Stomach (tissue), 4 donors: Measurements from ENCODE around the gene CYP1A2.
"Not testable (repeated sequence)": the region's sequence is repeated elsewhere in the genome, so short reads cannot be mapped to it uniquely, and the experiment has no call there.

ENCODE experiments used
- EP300 ChIP-seq: sonication (generic); formaldehyde crosslinking; IDR thresholded peaks from one replicate; pipeline ENCODE4 v1.6.1; 2017; ENCODE audit warnings: antibody characterized with exemption
- POLR2A ChIP-seq, 4 donors: fragments of 450-650 bp; IDR thresholded peaks; one replicate each; pipeline ENCODE4 v1.6.1; 2016; ENCODE audit warnings: antibody characterized with exemption in 4 of 4, control low read depth in 2 of 4, mild to moderate bottlenecking in 1 of 4, moderate library complexity in 1 of 4
- POLR2AphosphoS5 ChIP-seq, 3 donors: sonication (generic); formaldehyde crosslinking; IDR thresholded peaks; one replicate each; pipeline ENCODE4 v1.6.1; 2016; ENCODE audit warnings: antibody characterized with exemption in 3 of 3
- TF ChIP-seq, protein P1 (sequence below), 7 experiments: fragments of 450-650 bp in 4 of 7; fragments of 200-600 bp in 3 of 7; sonication (generic) in 3 of 7; IDR thresholded peaks; one replicate each; pipeline ENCODE4 v1.5.1; 2016 to 2019; ENCODE audit warnings: antibody characterized with exemption in 7 of 7, control low read depth in 2 of 7, mild to moderate bottlenecking in 1 of 7

DNA sequence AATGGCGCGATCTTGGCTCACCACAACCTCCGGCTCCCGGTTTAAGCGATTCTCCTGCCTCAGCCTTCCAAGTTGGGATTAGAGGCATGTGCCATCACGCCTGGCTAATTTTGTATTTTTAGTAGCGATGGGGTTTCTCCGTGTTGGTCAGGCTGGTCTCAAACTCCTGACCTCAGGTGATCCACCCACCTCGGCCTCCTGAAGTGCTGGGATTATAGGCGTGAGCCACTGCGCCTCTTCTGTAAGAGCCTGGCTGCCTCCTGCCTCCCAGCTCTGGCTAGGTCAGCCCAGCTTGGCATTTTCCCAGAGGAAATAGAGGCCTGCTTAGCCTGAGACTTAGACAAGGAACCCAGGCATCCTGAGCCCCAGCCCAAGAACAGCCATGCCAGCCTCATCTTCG, 37.4 kb downstream of the CYP1A2 start:
- TF ChIP-seq, protein P1, sequence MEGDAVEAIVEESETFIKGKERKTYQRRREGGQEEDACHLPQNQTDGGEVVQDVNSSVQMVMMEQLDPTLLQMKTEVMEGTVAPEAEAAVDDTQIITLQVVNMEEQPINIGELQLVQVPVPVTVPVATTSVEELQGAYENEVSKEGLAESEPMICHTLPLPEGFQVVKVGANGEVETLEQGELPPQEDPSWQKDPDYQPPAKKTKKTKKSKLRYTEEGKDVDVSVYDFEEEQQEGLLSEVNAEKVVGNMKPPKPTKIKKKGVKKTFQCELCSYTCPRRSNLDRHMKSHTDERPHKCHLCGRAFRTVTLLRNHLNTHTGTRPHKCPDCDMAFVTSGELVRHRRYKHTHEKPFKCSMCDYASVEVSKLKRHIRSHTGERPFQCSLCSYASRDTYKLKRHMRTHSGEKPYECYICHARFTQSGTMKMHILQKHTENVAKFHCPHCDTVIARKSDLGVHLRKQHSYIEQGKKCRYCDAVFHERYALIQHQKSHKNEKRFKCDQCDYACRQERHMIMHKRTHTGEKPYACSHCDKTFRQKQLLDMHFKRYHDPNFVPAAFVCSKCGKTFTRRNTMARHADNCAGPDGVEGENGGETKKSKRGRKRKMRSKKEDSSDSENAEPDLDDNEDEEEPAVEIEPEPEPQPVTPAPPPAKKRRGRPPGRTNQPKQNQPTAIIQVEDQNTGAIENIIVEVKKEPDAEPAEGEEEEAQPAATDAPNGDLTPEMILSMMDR (IDR thresholded peaks at IDR 0.05) = not testable (repeated sequence)
- TF ChIP-seq EP300; POLR2AphosphoS5 (IDR thresholded peaks at IDR 0.05); POLR2A (IDR thresholded peaks at IDR 0.05): not testable (repeated sequence)
